IMR-90 (cell line): ENCODE data around the gene PDGFD. TPM values are rescaled to one million over a fixed set of nuclear protein-coding genes. Genes with fewer than 3 reads are reported as not detected.
A peak's percentile ranks its signal among the peaks of the same experiment; 100 is the strongest.

Source experiments
- ATAC-seq: fragments of 200-7000 bp; cut with Tn5 transposase; 2 replicates; pipeline ENCODE4 v1.9.1; 2020; ENCODE audit warnings: low read depth, mild to moderate bottlenecking, moderate library complexity
- Bru-seq: library from RNA; stranded (reverse); fragments of 400-500 nt; gene quantifications from one replicate; lab custom pipeline; 2021; lab: Mats Ljungman, UMichigan
- BruChase-seq, 2 experiments: library from RNA; stranded (reverse); fragments of 400-500 nt; gene quantifications; one replicate each; lab custom pipeline; 2021; lab: Mats Ljungman, UMichigan
- BruUV-seq: library from RNA; stranded (reverse); fragments of 400-500 nt; replicated peaks from 2 replicates; lab custom pipeline; 2021; lab: Mats Ljungman, UMichigan
- CTCF ChIA-PET: fragments of 300-600 bp; formaldehyde crosslinking; extraction: SDS; loops from one replicate; lab custom pipeline; 2021; ENCODE audit warnings: antibody characterized with exemption; lab: Yijun Ruan, JAX
- POLR2A ChIA-PET: fragments of 300-600 bp; sonication (Branson Sonifier 250); formaldehyde crosslinking; loops from one replicate; lab custom pipeline; 2022; ENCODE audit warnings: antibody characterized with exemption; ENCODE audit not compliant: unreplicated experiment; lab: Charles Lee
- DNase-seq: peaks from one replicate; pipeline ENCODE4 v3.0.0; 2013
- H2AFZ ChIP-seq: replicated peaks from 2 replicates; pipeline ENCODE3; 2013; ENCODE audit warnings: low read length, mild to moderate bottlenecking; ENCODE audit not compliant: poor library complexity
- H2AK5ac ChIP-seq: 2 replicates; pipeline ENCODE4 v1.6.1; 2013; ENCODE audit warnings: low read depth, low read length, inconsistent platforms
- H2AK9ac ChIP-seq: replicated peaks from 2 replicates; pipeline ENCODE3; 2013; ENCODE audit warnings: mild to moderate bottlenecking, low read depth, low read length, moderate library complexity; ENCODE audit not compliant: poor library complexity
- H2BK120ac ChIP-seq: 2 replicates; pipeline ENCODE4 v1.6.1; 2013; ENCODE audit warnings: low read depth, low read length, inconsistent platforms
- H2BK15ac ChIP-seq: 3 replicates; pipeline ENCODE4 v1.6.1; 2013; ENCODE audit warnings: low read depth, low read length, inconsistent platforms
- H2BK20ac ChIP-seq: 2 replicates; pipeline ENCODE4 v1.6.1; 2013; ENCODE audit warnings: low read depth, mild to moderate bottlenecking, inconsistent platforms, low read length, moderate library complexity
- H2BK5ac ChIP-seq: 2 replicates; pipeline ENCODE4 v1.6.1; 2013; ENCODE audit warnings: mild to moderate bottlenecking, low read depth, low read length, inconsistent platforms; ENCODE audit not compliant: poor library complexity, severe bottlenecking
- H3K14ac ChIP-seq: replicated peaks from 2 replicates; pipeline ENCODE4 v1.6.1; 2013; ENCODE audit warnings: low read depth, low read length, inconsistent platforms
- H3K18ac ChIP-seq: 2 replicates; pipeline ENCODE4 v1.6.1; 2013; ENCODE audit warnings: low read depth, low read length, control low read depth
- H3K23ac ChIP-seq: 2 replicates; pipeline ENCODE4 v1.6.1; 2013; ENCODE audit warnings: low read depth, low read length, inconsistent platforms
- H3K27ac ChIP-seq: 2 replicates; pipeline ENCODE4 v1.5.1; 2013; ENCODE audit warnings: mild to moderate bottlenecking, control low read depth, low read length; ENCODE audit not compliant: insufficient read depth
- H3K27me3 ChIP-seq: 2 replicates; pipeline ENCODE4 v1.6.1; 2013; ENCODE audit warnings: low read length; ENCODE audit not compliant: control insufficient read depth, insufficient read depth
- H3K36me3 ChIP-seq: 2 replicates; pipeline ENCODE4 v1.6.1; 2013; ENCODE audit warnings: low read length, mixed read lengths; ENCODE audit not compliant: control insufficient read depth, insufficient read depth
- H3K4ac ChIP-seq: 2 replicates; pipeline ENCODE4 v1.6.1; 2013; ENCODE audit warnings: low read depth, low read length, inconsistent platforms
- H3K4me1 ChIP-seq: 2 replicates; pipeline ENCODE4 v1.6.1; 2013; ENCODE audit warnings: low read length, mixed read lengths; ENCODE audit not compliant: control insufficient read depth, insufficient read depth
- H3K4me2 ChIP-seq: 2 replicates; pipeline ENCODE4 v1.6.1; 2013; ENCODE audit warnings: low read depth, mild to moderate bottlenecking, control low read depth, low read length, moderate library complexity
- H3K4me3 ChIP-seq: 2 replicates; pipeline ENCODE4 v1.5.1; 2013; ENCODE audit warnings: low read depth, mild to moderate bottlenecking, control low read depth, low read length, moderate library complexity; ENCODE audit not compliant: insufficient read depth
- H3K56ac ChIP-seq: 2 replicates; pipeline ENCODE4 v1.6.1; 2013; ENCODE audit warnings: low read length, inconsistent platforms; ENCODE audit not compliant: insufficient read depth; ENCODE audit errors: extremely low read depth
- H3K79me1 ChIP-seq, 2 experiments: 2 replicates each; pipeline ENCODE4 v1.6.1; 2013; ENCODE audit warnings: low read length in 2 of 2, inconsistent platforms in 1 of 2, low read depth in 1 of 2
- H3K9ac ChIP-seq: 2 replicates; pipeline ENCODE4 v1.6.1; 2013; ENCODE audit warnings: low read depth, low read length, control low read depth
- H3K9me1 ChIP-seq: 2 replicates; pipeline ENCODE4 v1.6.1; 2013; ENCODE audit warnings: low read length, inconsistent platforms; ENCODE audit not compliant: insufficient read depth
- H3K9me3 ChIP-seq: 2 replicates; pipeline ENCODE4 v1.6.1; 2013; ENCODE audit warnings: low read length; ENCODE audit not compliant: control insufficient read depth, insufficient read depth
- H4K20me1 ChIP-seq: 2 replicates; pipeline ENCODE4 v1.6.1; 2013; ENCODE audit warnings: low read length, inconsistent platforms; ENCODE audit not compliant: insufficient read depth
- H4K5ac ChIP-seq: 2 replicates; pipeline ENCODE4 v1.6.1; 2013; ENCODE audit warnings: mild to moderate bottlenecking, low read depth, low read length, control low read depth
- H4K8ac ChIP-seq, 2 experiments: 2 replicates each; pipeline ENCODE4 v1.6.1; 2013; ENCODE audit warnings: low read depth in 2 of 2, low read length in 2 of 2, control low read depth in 1 of 2, inconsistent platforms in 1 of 2
- H4K91ac ChIP-seq: 2 replicates; pipeline ENCODE4 v1.6.1; 2013; ENCODE audit warnings: low read depth, low read length, inconsistent platforms; ENCODE audit not compliant: insufficient read depth
- BHLHE40 ChIP-seq: fragments of 150-350 bp; IDR thresholded peaks from 2 replicates; pipeline ENCODE4 v1.6.1; 2016; ENCODE audit warnings: mild to moderate bottlenecking, low read depth, low read length
- RAD21 ChIP-seq: IDR thresholded peaks from 2 replicates; pipeline ENCODE4 v1.6.1; 2012; ENCODE audit warnings: low read length, improper control_type of control experiment
- SMC3 ChIP-seq: fragments of 150-350 bp; IDR thresholded peaks from 2 replicates; pipeline ENCODE4 v1.6.1; 2016; ENCODE audit warnings: low read depth, mild to moderate bottlenecking, antibody characterized with exemption, low read length, moderate library complexity
- WGBS, 2 experiments: methylation state at CpG; one replicate each; pipeline versions ENCODE4 v1.1.5 to v1.1.7; 2013; ENCODE audit warnings: missing lambda C conversion rate in 2 of 2; ENCODE audit not compliant: insufficient read length in 1 of 2; ENCODE audit errors: extremely low coverage in 2 of 2; 5-methylcytosine and 5-hydroxymethylcytosine counted together
- dilution Hi-C: fragments of 300-500 bp; cut with HindIII; formaldehyde crosslinking; loops from one replicate; pipeline ENCODE4 v1.14.3; 2018; ENCODE audit warnings: low sequenced_read_pairs; ENCODE audit not compliant: unreplicated experiment
- in situ Hi-C: fragments of 300-500 bp; cut with MboI; formaldehyde crosslinking; loops from 3 replicates; pipeline ENCODE4 v1.14.3; 2019; ENCODE audit warnings: low sequenced_read_pairs, inconsistent platforms, mixed read lengths
- intact Hi-C: fragments of 100-400 bp; cut with micrococcal nuclease; formaldehyde crosslinking; loops from 2 replicates; pipeline ENCODE4 v1.10.0; 2022
- long read RNA-seq: library from polyadenylated mRNA; unstranded; transcript quantifications from one replicate; pipeline ENCODE4 v2.0.0, GENCODE V29; 2021; ENCODE audit not compliant: unreplicated experiment
- polyA plus RNA-seq, 3 experiments: library from polyadenylated mRNA; depleted of rRNA; stranded (reverse); fragments of >200 nt; gene quantifications; 2 replicates each; pipeline ENCODE4 v1.2.3, GENCODE V29; 2012; ENCODE audit warnings: low replicate concordance in 1 of 3
- total RNA-seq: library from RNA; depleted of rRNA; stranded (reverse); fragments of >200 nt; gene quantifications from 2 replicates; pipeline ENCODE4 v1.2.3, GENCODE V29; 2012; rRNA removed
- TF ChIP-seq, protein P1 (sequence below): conservative IDR thresholded peaks from 2 replicates; pipeline ENCODE4 v1.5.1; 2012; ENCODE audit warnings: mild to moderate bottlenecking, low read depth, low read length, improper control_type of control experiment
- TF ChIP-seq, protein P2 (sequence below): fragments of 150-350 bp; IDR thresholded peaks from 2 replicates; pipeline ENCODE4 v1.6.1; 2016; ENCODE audit warnings: low read depth, mild to moderate bottlenecking, low read length, moderate library complexity, borderline replicate concordance

Gene PDGFD
- total RNA-seq = 3.0 and 3.1 TPM in 2 replicates
- 1.5 and 2.1 TPM in 2 replicates for polyA plus RNA-seq (2012; rRNA removed)
- polyA plus RNA-seq (2012; cell fraction: cytosol; rRNA removed) = 0.80 and 1.4 TPM in 2 replicates
- polyA plus RNA-seq (2012; cell fraction: nucleus; rRNA removed; ENCODE audit: low replicate concordance) = 0.44 and 2.8 TPM in 2 replicates
- percentile 62 among the genes with signal in this experiment for Bru-seq, nascent RNA
- percentile 56 among the genes with signal in this experiment for BruChase-seq, experiment 1, labeled RNA remaining after a 6-hour chase
- percentile 61 among the genes with signal in this experiment for BruChase-seq, experiment 2, labeled RNA remaining after a 2-hour chase
- long read RNA-seq, full-length matches to known transcripts = 64 of 67 reads
- long read RNA-seq, partial matches to known transcripts = 1 of 67 reads
- long read RNA-seq, other reads (novel, unspliced or antisense) = 2 of 67 reads

DNA sequence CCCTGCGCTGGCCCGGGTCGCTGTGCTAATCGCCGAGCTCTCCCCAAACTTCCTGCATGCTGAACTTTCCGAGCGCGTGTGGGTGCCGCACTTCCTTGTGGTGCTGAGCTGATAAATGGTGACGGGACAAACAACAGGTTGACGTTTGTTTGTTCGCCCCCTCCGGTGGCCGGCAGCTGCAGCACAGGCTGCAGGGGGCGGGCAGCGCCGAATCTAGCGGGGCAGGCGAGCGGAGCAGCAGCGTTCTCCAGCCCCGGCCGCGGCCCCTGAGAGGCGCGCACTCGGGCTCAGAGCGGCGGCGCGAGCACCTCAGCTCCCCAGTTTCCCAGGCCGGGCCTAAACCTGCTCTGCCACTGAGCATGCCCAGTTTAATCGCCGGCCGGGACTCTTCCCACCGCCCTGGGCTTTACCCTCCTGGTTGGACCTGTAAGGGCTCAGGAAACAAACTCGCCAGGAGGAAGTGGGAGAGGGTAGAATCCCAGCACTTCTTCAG, at the start of gene PDGFD:
Gene PDGFD (minus strand): TSS at position 120 of the 493 bp plus-strand sequence.
- H2AK5ac ChIP-seq = peak within 1 kb of the TSS; percentile 62; the same call in 1 of the 2 replicates
- TF ChIP-seq RAD21 (peak; percentile 29; the same call in 1 of the 2 replicates), BHLHE40 (no peak), SMC3 (peak; percentile 36)
- TF ChIP-seq, protein P1, sequence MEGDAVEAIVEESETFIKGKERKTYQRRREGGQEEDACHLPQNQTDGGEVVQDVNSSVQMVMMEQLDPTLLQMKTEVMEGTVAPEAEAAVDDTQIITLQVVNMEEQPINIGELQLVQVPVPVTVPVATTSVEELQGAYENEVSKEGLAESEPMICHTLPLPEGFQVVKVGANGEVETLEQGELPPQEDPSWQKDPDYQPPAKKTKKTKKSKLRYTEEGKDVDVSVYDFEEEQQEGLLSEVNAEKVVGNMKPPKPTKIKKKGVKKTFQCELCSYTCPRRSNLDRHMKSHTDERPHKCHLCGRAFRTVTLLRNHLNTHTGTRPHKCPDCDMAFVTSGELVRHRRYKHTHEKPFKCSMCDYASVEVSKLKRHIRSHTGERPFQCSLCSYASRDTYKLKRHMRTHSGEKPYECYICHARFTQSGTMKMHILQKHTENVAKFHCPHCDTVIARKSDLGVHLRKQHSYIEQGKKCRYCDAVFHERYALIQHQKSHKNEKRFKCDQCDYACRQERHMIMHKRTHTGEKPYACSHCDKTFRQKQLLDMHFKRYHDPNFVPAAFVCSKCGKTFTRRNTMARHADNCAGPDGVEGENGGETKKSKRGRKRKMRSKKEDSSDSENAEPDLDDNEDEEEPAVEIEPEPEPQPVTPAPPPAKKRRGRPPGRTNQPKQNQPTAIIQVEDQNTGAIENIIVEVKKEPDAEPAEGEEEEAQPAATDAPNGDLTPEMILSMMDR = peak; percentile 43
- TF ChIP-seq, protein P2, sequence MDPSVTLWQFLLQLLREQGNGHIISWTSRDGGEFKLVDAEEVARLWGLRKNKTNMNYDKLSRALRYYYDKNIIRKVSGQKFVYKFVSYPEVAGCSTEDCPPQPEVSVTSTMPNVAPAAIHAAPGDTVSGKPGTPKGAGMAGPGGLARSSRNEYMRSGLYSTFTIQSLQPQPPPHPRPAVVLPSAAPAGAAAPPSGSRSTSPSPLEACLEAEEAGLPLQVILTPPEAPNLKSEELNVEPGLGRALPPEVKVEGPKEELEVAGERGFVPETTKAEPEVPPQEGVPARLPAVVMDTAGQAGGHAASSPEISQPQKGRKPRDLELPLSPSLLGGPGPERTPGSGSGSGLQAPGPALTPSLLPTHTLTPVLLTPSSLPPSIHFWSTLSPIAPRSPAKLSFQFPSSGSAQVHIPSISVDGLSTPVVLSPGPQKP = no peak
- H3K23ac ChIP-seq = peak within 1 kb of the TSS; percentile 37; the same call in 1 of the 2 replicates
- H2AK9ac ChIP-seq = peak within 1 kb of the TSS; percentile 68
- peak within 1 kb of the TSS; percentile 23; the same call in 1 of the 2 replicates for H3K27ac ChIP-seq
- no peaks in the 10 kb centered on the region for H3K36me3 ChIP-seq
- intact Hi-C loops = loop anchor here (5.0 kb wide), 2 partner anchors 237 to 1698 kb away; no protein-coding TSS in a partner anchor
- peak within 1 kb of the TSS; percentile 98 for H3K4me2 ChIP-seq
- peak within 1 kb of the TSS; percentile 68; the same call in 1 of the 2 replicates for H3K56ac ChIP-seq
- H2BK5ac ChIP-seq = no peak within 1 kb of the TSS
- H3K79me1 ChIP-seq = no peaks in the 10 kb centered on the region
- CTCF ChIA-PET = interaction anchor here (0.6 to 1.4 kb wide), 4 partner anchors 145 to 457 kb away, joined by 3 read pairs; no protein-coding TSS in a partner anchor
- peak within 1 kb of the TSS; percentile 49; the same call in 1 of the 2 replicates for H3K14ac ChIP-seq
- H3K9me3 ChIP-seq = no peaks in the 10 kb centered on the region
- peak within 1 kb of the TSS; percentile 65 for H3K4ac ChIP-seq
- H3K18ac ChIP-seq = peak within 1 kb of the TSS; percentile 57; the same call in 1 of the 2 replicates
- ATAC-seq (peak; percentile 95), DNase-seq (peak; percentile 70)
- H4K91ac ChIP-seq = no peak within 1 kb of the TSS
- POLR2A ChIA-PET = no interaction called here
- dilution Hi-C loops = no loop called here
- H2BK20ac ChIP-seq = peak within 1 kb of the TSS; percentile 73
- peak within 1 kb of the TSS; percentile 82 for H3K4me3 ChIP-seq
- 3% methylated on average over 16 of the region's 37 CpGs; no CpG with 5 or more reads in 1 of the 2 experiments for WGBS, 2 experiments
- peaks cover 5% of the 10 kb centered on the region; the same call in 1 of the 2 replicates for H3K9me1 ChIP-seq
- peak within 1 kb of the TSS; percentile 69 for H3K9ac ChIP-seq
- H2BK120ac ChIP-seq = peak within 1 kb of the TSS; percentile 65
- H4K20me1 ChIP-seq = no peaks in the 10 kb centered on the region
- H4K8ac ChIP-seq = peak within 1 kb of the TSS in 1 of 2 experiments; percentile 61; a peak in 2 of 4 replicates
- in situ Hi-C loops = no loop called here
- BruUV-seq = TSS peak; percentile 72
- H2BK15ac ChIP-seq = peak within 1 kb of the TSS; percentile 10; the same call in 1 of the 3 replicates
- no peaks in the 10 kb centered on the region for H3K27me3 ChIP-seq
- peaks cover 3% of the 10 kb centered on the region for H3K4me1 ChIP-seq
- H2AFZ ChIP-seq = peak within 1 kb of the TSS; percentile 91
- peak within 1 kb of the TSS; percentile 56; the same call in 1 of the 2 replicates for H4K5ac ChIP-seq
